ENCODE data around the gene CNIH2. TPM values are rescaled to one million over a fixed set of nuclear protein-coding genes. Genes with fewer than 3 reads are reported as not detected.

CNIH2 gene
- total and polyA plus RNA-seq, 2 experiments from 2014 or later, result 4.3 to 9.2 TPM

DNA sequence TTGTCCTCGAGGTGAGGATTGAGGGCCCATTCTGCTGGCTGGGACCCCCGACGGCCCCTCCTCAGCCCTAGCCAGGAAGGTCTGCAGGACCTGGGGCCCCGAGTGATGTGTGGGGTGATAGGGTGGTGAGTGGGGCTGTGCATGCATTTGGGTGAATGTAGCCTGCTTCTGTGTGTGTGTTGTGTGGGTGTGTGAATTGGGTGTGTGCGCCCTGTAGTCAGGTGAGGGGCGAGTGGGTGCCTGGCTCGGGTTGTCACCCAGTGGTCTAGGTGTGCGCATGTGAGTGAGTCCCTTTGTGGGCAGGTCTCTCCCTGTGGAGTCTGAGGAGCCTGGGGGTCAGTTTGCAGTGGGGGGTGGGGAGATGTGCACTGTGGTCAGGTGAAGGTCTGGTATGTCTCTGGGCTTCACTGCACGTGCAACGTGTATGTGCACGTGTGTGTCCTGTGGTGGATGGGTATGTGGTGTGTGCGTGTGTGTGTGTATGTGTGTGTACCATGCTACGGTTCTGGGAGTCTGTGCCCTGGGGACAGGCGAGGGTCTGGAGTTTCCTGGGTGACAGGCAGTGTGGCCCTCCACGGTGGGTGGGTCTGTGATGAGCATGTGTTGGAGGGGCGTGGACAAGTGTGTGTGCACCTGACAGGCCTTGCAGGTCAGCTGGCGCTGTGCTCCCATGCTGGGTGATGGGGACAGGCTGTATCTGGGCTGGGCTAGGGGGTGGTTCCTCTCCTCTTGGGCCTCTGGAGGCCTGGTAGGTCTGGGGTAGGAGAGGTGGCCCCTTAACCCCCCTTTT, 14.8 kb downstream of the CNIH2 start (continued):
- TF ChIP-seq, protein P1, sequence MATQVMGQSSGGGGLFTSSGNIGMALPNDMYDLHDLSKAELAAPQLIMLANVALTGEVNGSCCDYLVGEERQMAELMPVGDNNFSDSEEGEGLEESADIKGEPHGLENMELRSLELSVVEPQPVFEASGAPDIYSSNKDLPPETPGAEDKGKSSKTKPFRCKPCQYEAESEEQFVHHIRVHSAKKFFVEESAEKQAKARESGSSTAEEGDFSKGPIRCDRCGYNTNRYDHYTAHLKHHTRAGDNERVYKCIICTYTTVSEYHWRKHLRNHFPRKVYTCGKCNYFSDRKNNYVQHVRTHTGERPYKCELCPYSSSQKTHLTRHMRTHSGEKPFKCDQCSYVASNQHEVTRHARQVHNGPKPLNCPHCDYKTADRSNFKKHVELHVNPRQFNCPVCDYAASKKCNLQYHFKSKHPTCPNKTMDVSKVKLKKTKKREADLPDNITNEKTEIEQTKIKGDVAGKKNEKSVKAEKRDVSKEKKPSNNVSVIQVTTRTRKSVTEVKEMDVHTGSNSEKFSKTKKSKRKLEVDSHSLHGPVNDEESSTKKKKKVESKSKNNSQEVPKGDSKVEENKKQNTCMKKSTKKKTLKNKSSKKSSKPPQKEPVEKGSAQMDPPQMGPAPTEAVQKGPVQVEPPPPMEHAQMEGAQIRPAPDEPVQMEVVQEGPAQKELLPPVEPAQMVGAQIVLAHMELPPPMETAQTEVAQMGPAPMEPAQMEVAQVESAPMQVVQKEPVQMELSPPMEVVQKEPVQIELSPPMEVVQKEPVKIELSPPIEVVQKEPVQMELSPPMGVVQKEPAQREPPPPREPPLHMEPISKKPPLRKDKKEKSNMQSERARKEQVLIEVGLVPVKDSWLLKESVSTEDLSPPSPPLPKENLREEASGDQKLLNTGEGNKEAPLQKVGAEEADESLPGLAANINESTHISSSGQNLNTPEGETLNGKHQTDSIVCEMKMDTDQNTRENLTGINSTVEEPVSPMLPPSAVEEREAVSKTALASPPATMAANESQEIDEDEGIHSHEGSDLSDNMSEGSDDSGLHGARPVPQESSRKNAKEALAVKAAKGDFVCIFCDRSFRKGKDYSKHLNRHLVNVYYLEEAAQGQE (IDR thresholded peaks at IDR 0.05; ENCODE audit: unreplicated experiment), result no peak
- TF ChIP-seq CTCF (conservative IDR thresholded peaks at IDR 0.05; ENCODE audit: low read depth in 2 of 2) (no peak), POLR2AphosphoS5 (IDR thresholded peaks at IDR 0.05; ENCODE audit: low read depth) (no peak), EZH2phosphoT487 (IDR thresholded peaks at IDR 0.05; ENCODE audit: unreplicated experiment) (no peak), CREB1 (CRISPR knock-in tag; IDR thresholded peaks at IDR 0.05; ENCODE audit: low read depth) (no peak), ZNF114 (CRISPR knock-in tag; IDR thresholded peaks at IDR 0.05) (no peak), STAT1 (IDR thresholded peaks at IDR 0.05; ENCODE audit: unreplicated experiment) (no peak)

DNA sequence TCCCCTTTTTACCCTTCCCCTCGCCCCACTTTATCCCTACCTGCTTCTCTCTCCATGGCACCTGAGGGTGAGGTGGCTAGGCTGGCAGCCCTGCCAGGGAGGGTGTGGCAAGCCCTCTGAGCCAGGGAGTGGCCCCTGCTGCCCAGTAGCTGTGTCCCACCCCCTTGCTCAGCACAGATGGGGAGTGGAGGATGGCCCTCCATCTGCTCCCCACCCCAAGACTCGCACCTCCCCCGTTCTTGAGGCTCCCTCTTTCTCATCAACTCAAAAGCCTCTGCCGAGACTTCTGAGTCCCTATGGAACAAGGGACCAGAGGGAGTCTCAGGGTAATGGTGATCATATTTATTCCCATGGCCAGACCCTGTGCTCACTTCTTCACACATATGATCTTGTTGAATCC, 15.4 kb downstream of the CNIH2 start:
- H3K4me2 ChIP-seq, result no peak overlapping the region
- ATAC-seq, result no peak
- no peak overlapping the region for H2AFZ ChIP-seq
- no peak for TF ChIP-seq EZH2phosphoT487 (IDR thresholded peaks at IDR 0.05; ENCODE audit: unreplicated experiment)
- no peak for TF ChIP-seq EZH2 (IDR thresholded peaks at IDR 0.05; ENCODE audit: low read depth, unreplicated experiment)
- TF ChIP-seq NANOG (IDR thresholded peaks at IDR 0.05; ENCODE audit: borderline replicate concordance), result no peak
- no peak for TF ChIP-seq CTCF (conservative IDR thresholded peaks at IDR 0.05; ENCODE audit: low read depth in 2 of 2)
- no peak for TF ChIP-seq CREB1 (CRISPR knock-in tag; IDR thresholded peaks at IDR 0.05; ENCODE audit: low read depth)
- no peak for TF ChIP-seq ZNF114 (CRISPR knock-in tag; IDR thresholded peaks at IDR 0.05)
- no peak for TF ChIP-seq ZNF331 (CRISPR knock-in tag; IDR thresholded peaks at IDR 0.05; ENCODE audit: low read depth)
- TF ChIP-seq, protein P2, sequence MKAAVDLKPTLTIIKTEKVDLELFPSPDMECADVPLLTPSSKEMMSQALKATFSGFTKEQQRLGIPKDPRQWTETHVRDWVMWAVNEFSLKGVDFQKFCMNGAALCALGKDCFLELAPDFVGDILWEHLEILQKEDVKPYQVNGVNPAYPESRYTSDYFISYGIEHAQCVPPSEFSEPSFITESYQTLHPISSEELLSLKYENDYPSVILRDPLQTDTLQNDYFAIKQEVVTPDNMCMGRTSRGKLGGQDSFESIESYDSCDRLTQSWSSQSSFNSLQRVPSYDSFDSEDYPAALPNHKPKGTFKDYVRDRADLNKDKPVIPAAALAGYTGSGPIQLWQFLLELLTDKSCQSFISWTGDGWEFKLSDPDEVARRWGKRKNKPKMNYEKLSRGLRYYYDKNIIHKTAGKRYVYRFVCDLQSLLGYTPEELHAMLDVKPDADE (IDR thresholded peaks at IDR 0.05), result no peak
- TF ChIP-seq JUNB (IDR thresholded peaks at IDR 0.05; ENCODE audit: unreplicated experiment), result no peak
- no peak for TF ChIP-seq POLR2AphosphoS5 (IDR thresholded peaks at IDR 0.05; ENCODE audit: low read depth)
- TF ChIP-seq STAT1 (IDR thresholded peaks at IDR 0.05; ENCODE audit: unreplicated experiment), result no peak
- TF ChIP-seq, protein P1 (IDR thresholded peaks at IDR 0.05; ENCODE audit: unreplicated experiment), result no peak

More for the DNA sequence above, 15.4 kb downstream of the CNIH2 start:
- Histone ChIP-seq H3K79me2 (replicated peaks; ENCODE audit: insufficient read depth) (peaks cover 4% of the 10 kb centered on the region), H3K4me1 (ENCODE audit: insufficient read depth) (peaks cover 17% of the 10 kb centered on the region), H3K36me3 (ENCODE audit: insufficient read depth) (no peaks in the 10 kb centered on the region), H3K9me2 (ENCODE audit: insufficient read depth) (no peaks in the 10 kb centered on the region), H3F3A (replicated peaks; ENCODE audit: low read depth) (peaks cover 18% of the 10 kb centered on the region; the same call in 1 of the 2 replicates), H3K27ac (ENCODE audit: low read depth) (no peak overlapping the region), H3K4me3 (no peak overlapping the region), H3K27me3 (ENCODE audit: insufficient read depth) (peaks cover 30% of the 10 kb centered on the region), H4K20me1 (replicated peaks; ENCODE audit: insufficient read depth) (no peaks in the 10 kb centered on the region)
- DNase-seq (ENCODE audit: low spot score), result no peak
- H3K36me3 Mint-ChIP-seq (ENCODE audit: low read depth), result no peaks in the 10 kb centered on the region; the same call in 2 of the 3 replicates
- no peak overlapping the region for H3K27ac Mint-ChIP-seq
- H3K4me3 Mint-ChIP-seq, result no peak overlapping the region; the same call in 2 of the 3 replicates
- peaks cover 2% of the 10 kb centered on the region; the same call in 1 of the 3 replicates for H3K9me3 Mint-ChIP-seq
- peaks cover 31% of the 10 kb centered on the region for H3K27me3 Mint-ChIP-seq (ENCODE audit: insufficient read depth, low read depth, poor library complexity)
- H3K4me1 Mint-ChIP-seq, result peaks cover 31% of the 10 kb centered on the region

Data from GM23338 (cell line).